ENCODE results near the gene RPRD2. TPM values are rescaled to one million over a fixed set of nuclear protein-coding genes. Genes with fewer than 3 reads are reported as not detected.

RPRD2 gene
- total and polyA plus RNA-seq, 9 of the 15 experiments (the other 6 are each of a cell fraction or from before 2014, with no cell fraction given): 1.5 to 21.6 (median 7.7) TPM

- peak; percentile 20 for TF ChIP-seq JUND (IDR thresholded peaks at IDR 0.05; ENCODE audit: borderline replicate concordance, low read depth, low read length)
- peak; percentile 77; the same call in 2 of the 3 replicates for TF ChIP-seq JUND (tag; IDR thresholded peaks at IDR 0.05; ENCODE audit: borderline replicate concordance, low read depth, low read length)
- TF ChIP-seq HMGN3 (IDR thresholded peaks at IDR 0.05; ENCODE audit: borderline replicate concordance, extremely low read depth, insufficient read length, low read depth, low read length): no peak
- peak; percentile 85 for TF ChIP-seq PKNOX1 (IDR thresholded peaks at IDR 0.05)
- no peak for TF ChIP-seq SRSF9 (IDR thresholded peaks at IDR 0.05; ENCODE audit: borderline replicate concordance, low read depth, low read length)
- peak; percentile 81 for TF ChIP-seq KDM5B (IDR thresholded peaks at IDR 0.05; ENCODE audit: insufficient replicate concordance, low read depth, low read length)
- no peak for TF ChIP-seq MAFF (IDR thresholded peaks at IDR 0.05; ENCODE audit: low read length)
- TF ChIP-seq TRIM28 (IDR thresholded peaks at IDR 0.05): 0 out of 2 replicates have a peak, but pooled peaks have one; percentile 41
- TF ChIP-seq NFXL1 (CRISPR knock-in tag; IDR thresholded peaks at IDR 0.05): no peak
- TF ChIP-seq KHSRP (IDR thresholded peaks at IDR 0.05): no peak
- TF ChIP-seq ETV6 (IDR thresholded peaks at IDR 0.05; ENCODE audit: borderline replicate concordance in 1 of 2, low read depth in 2 of 2, low read length in 1 of 2): peak; percentile 97 to 99
- no peak for TF ChIP-seq ETV6 (CRISPR knock-in tag; IDR thresholded peaks at IDR 0.05; ENCODE audit: borderline replicate concordance)
- no peak for TF ChIP-seq TSC22D4 (tag; IDR thresholded peaks at IDR 0.05)
- no peak for TF ChIP-seq TGIF2 (CRISPR knock-in tag; IDR thresholded peaks at IDR 0.05)
- TF ChIP-seq FIP1L1 (IDR thresholded peaks at IDR 0.05; ENCODE audit: low read depth, low read length, poor library complexity, severe bottlenecking): no peak
- TF ChIP-seq NEUROD1 (IDR thresholded peaks at IDR 0.05; ENCODE audit: borderline replicate concordance, low read depth, low read length, partially characterized antibody): no peak
- no peak for TF ChIP-seq SMARCC2 (IDR thresholded peaks at IDR 0.05; ENCODE audit: low read depth)
- TF ChIP-seq ZNF668 (CRISPR knock-in tag; IDR thresholded peaks at IDR 0.05): no peak
- 0 out of 2 replicates have a peak, but pooled peaks have one; percentile 50 for TF ChIP-seq FOXK1 (CRISPR knock-in tag; IDR thresholded peaks at IDR 0.05; ENCODE audit: borderline replicate concordance)
- no peak for TF ChIP-seq KLF10 (CRISPR knock-in tag; IDR thresholded peaks at IDR 0.05)
- no peak for TF ChIP-seq HMG20B (CRISPR knock-in tag; IDR thresholded peaks at IDR 0.05)
- TF ChIP-seq XRCC4 (IDR thresholded peaks at IDR 0.05; ENCODE audit: extremely low read depth, insufficient read depth, insufficient read length): no peak
- no peak for TF ChIP-seq ZFP36 (IDR thresholded peaks at IDR 0.05; ENCODE audit: low read depth, low read length, partially characterized antibody)
- peak; percentile 96 for TF ChIP-seq TAF1 (IDR thresholded peaks at IDR 0.05; ENCODE audit: control insufficient read depth, extremely low read depth, insufficient read depth, low read length, severe bottlenecking)
- TF ChIP-seq FOXA3 (CRISPR knock-in tag; conservative IDR thresholded peaks at IDR 0.05 in 1 of 2, IDR thresholded peaks at IDR 0.05 in 1 of 2): no peak; a peak in 1 of 4 replicates
- TF ChIP-seq ZNF175 (CRISPR knock-in tag; IDR thresholded peaks at IDR 0.05; ENCODE audit: low read depth): no peak; the same call in 1 of the 2 replicates
- no peak for TF ChIP-seq GTF2A2 (tag; IDR thresholded peaks at IDR 0.05)
- TF ChIP-seq SOX6 (IDR thresholded peaks at IDR 0.05): peak; percentile 45
- 0 out of 2 replicates have a peak, but pooled peaks have one; percentile 8 for TF ChIP-seq ZNF584 (CRISPR knock-in tag; IDR thresholded peaks at IDR 0.05; ENCODE audit: low read depth)
These were observed at the start of gene RPRD2 (continued) for GRCh38 chr1:150363426-150364230.
